ENCODE data around the gene SMPX.

Gene SMPX

GRCh38 chrX:21723084-21723483, 34.8 kb downstream of the SMPX start:
- Histone ChIP-seq H3K9me3 (replicated peaks in 1 of 11) (no peaks in the 10 kb centered on the region), H3K36me3 (no peaks in the 10 kb centered on the region), H4K20me1 (peaks cover 0 to 3% (median 0%) of the 10 kb centered on the region in 11 experiments; a peak in 2 of 22 replicates), H3K4me3 (no peak overlapping the region), H3K4me1 (peaks cover 0 to 9% (median 3%) of the 10 kb centered on the region in 10 experiments; a peak in 7 of 20 replicates), H3K4me2 (no peak overlapping the region), H3K27me3 (no peaks in the 10 kb centered on the region), H3K27ac (no peak overlapping the region), H3K9ac (no peak overlapping the region)
- TF ChIP-seq Cebpa-rat (IDR thresholded peaks at IDR 0.05), result no peak

DNA sequence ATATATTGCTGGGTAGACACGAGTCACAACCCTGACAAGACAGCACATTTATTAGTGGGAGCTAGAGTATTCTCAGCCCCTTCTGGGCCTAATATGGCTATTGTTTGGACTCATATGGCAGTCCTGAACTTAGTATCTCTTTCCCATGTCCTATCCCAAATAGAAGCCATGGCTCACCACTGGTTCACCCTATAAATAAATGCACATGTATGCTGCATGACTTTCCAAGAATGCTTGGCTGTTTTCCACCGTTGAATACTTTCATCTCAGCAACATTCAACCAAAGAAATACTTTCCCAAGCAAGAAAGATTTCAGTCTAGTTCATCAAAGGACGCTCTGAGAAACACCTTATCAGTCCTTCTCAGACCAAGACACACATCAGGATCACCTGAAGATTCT, 36.7 kb downstream of the SMPX start:
- TF ChIP-seq Cebpa-rat (IDR thresholded peaks at IDR 0.05), result no peak
- no peaks in the 10 kb centered on the region for H3K9me3 ChIP-seq (replicated peaks in 1 of 11)
- H3K27me3 ChIP-seq, result no peaks in the 10 kb centered on the region
- no peak overlapping the region for H3K9ac ChIP-seq
- H3K4me3 ChIP-seq, result no peak overlapping the region
- H4K20me1 ChIP-seq, result peaks cover 0 to 3% (median 0%) of the 10 kb centered on the region in 11 experiments; a peak in 1 of 22 replicates
- peaks cover 0 to 8% (median 2%) of the 10 kb centered on the region in 10 experiments; a peak in 7 of 20 replicates for H3K4me1 ChIP-seq
- no peaks in the 10 kb centered on the region for H3K36me3 ChIP-seq
- H3K4me2 ChIP-seq, result no peak overlapping the region
- H3K27ac ChIP-seq, result no peak overlapping the region

- Histone ChIP-seq H3K9me3 (replicated peaks in 1 of 11) (peaks cover under 1 to 4% (median 1%) of the 10 kb centered on the region in 11 experiments; a peak in 15 of 22 replicates), H3K27me3 (no peaks in the 10 kb centered on the region), H3K4me1 (no peaks in the 10 kb centered on the region), H4K20me1 (no peaks in the 10 kb centered on the region), H3K36me3 (no peaks in the 10 kb centered on the region), H3K9ac (no peak overlapping the region), H3K4me2 (no peak overlapping the region), H3K27ac (no peak overlapping the region), H3K4me3 (no peak overlapping the region)
- no peak for TF ChIP-seq Cebpa-rat (IDR thresholded peaks at IDR 0.05)
Measured at GRCh38 chrX:21718575-21718974, 39.3 kb downstream of the SMPX start.

- Histone ChIP-seq H3K4me1 (no peaks in the 10 kb centered on the region), H4K20me1 (no peaks in the 10 kb centered on the region), H3K27ac (no peak overlapping the region), H3K9ac (no peak overlapping the region), H3K4me2 (no peak overlapping the region), H3K4me3 (no peak overlapping the region), H3K36me3 (no peaks in the 10 kb centered on the region), H3K9me3 (replicated peaks in 1 of 11) (peaks cover 7 to 11% (median 9%) of the 10 kb centered on the region in 11 experiments; a peak in 20 of 22 replicates), H3K27me3 (no peaks in the 10 kb centered on the region)
- no peak for TF ChIP-seq Cebpa-rat (IDR thresholded peaks at IDR 0.05)
Measured at GRCh38 chrX:21717802-21718201, 40.1 kb downstream of the SMPX start.

- Histone ChIP-seq H3K4me3 (no peak overlapping the region), H3K27me3 (no peaks in the 10 kb centered on the region), H4K20me1 (no peaks in the 10 kb centered on the region), H3K9ac (no peak overlapping the region), H3K36me3 (no peaks in the 10 kb centered on the region), H3K27ac (no peak overlapping the region), H3K9me3 (replicated peaks in 1 of 11) (peaks cover 7 to 16% (median 12%) of the 10 kb centered on the region in 11 experiments; a peak in 20 of 22 replicates), H3K4me1 (no peaks in the 10 kb centered on the region), H3K4me2 (no peak overlapping the region)
- no peak for TF ChIP-seq Cebpa-rat (IDR thresholded peaks at IDR 0.05)
Measured at GRCh38 chrX:21715825-21716224, 42.1 kb downstream of the SMPX start.

DNA sequence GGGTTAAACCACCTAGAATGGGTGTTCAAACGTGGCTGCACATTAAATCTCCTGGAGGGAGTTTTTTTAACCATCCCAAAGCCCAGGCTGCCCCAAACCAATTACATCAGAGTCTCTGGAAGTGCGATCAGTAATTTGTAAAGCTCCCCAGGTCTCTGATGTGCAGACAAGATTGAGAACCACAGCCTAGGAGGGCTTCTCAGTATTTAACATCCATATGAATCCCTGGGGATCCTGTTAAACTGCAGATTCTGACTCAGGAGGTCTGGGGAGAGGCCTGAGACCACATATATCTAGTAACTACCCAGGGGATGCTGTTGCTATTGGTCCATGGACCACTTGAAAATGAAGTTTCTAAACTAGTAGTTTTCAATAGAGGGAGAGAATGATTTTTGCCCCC, 42.6 kb downstream of the SMPX start:
- Histone ChIP-seq H4K20me1 (no peaks in the 10 kb centered on the region), H3K9ac (no peak overlapping the region), H3K4me1 (no peaks in the 10 kb centered on the region), H3K4me2 (no peak overlapping the region), H3K4me3 (no peak overlapping the region), H3K9me3 (replicated peaks in 1 of 11) (peaks cover 7 to 16% (median 12%) of the 10 kb centered on the region in 11 experiments; a peak in 20 of 22 replicates), H3K27ac (no peak overlapping the region), H3K36me3 (no peaks in the 10 kb centered on the region), H3K27me3 (no peaks in the 10 kb centered on the region)
- no peak for TF ChIP-seq Cebpa-rat (IDR thresholded peaks at IDR 0.05)

DNA sequence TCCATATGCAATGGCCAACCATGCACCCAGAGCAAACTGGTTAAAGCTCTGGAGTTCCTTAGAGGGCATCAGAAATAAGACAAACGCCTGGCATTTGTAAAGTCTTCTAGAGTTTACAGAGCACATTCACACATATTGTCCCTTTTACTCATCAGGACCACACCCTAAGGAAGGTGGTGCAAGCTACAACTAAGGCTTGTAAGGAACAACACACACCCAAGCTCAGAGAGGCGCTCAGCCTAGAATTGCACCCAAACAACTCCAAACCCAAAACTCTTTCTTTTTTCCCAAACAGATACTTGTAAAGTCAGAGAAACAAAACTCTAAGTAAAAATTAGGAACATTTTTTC, 46.1 kb downstream of the SMPX start:
- Histone ChIP-seq H3K9me3 (replicated peaks in 1 of 11) (peaks cover 12 to 27% (median 16%) of the 10 kb centered on the region in 11 experiments; a peak in 21 of 22 replicates), H3K4me1 (no peaks in the 10 kb centered on the region), H4K20me1 (no peaks in the 10 kb centered on the region), H3K27ac (no peak overlapping the region), H3K4me3 (no peak overlapping the region), H3K27me3 (no peaks in the 10 kb centered on the region), H3K9ac (no peak overlapping the region), H3K4me2 (no peak overlapping the region), H3K36me3 (no peaks in the 10 kb centered on the region)
- no peak for TF ChIP-seq Cebpa-rat (IDR thresholded peaks at IDR 0.05)

DNA sequence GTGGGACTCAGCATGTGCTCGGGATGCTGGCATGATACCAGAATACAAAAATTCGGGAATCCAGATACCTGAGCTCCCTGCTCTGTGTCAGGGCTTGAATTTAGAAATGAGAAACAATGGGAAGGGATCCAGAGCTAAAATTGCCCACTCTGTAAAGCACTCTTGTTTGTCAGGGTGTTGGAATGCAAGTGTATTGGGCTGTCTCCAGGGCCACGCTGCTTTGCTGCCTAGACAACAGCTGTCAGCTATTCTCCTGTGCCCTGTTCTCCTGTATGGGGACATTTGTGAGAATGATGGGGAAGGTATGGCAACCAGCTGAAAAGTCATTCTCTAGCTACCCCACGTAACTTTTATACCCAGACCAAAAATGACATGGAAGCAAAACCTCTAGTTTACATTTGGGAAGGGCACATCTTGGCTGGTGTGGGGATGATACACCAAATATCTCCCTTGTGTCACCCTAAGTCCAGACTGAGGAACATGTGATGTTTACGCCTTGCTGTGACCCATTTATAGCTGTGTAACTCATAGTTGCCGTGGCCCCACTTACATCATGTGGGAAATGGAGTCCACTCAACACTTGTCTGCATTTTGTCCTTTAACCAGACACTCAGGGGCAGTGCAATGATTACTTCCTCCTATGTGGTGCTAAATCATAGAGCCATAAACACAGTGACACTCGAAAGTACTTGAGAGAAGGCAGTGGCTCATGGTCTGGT, 46.6 kb downstream of the SMPX start:
- no peaks in the 10 kb centered on the region for H3K4me1 ChIP-seq
- H3K4me2 ChIP-seq, result no peak overlapping the region
- H4K20me1 ChIP-seq, result no peaks in the 10 kb centered on the region
- no peak for TF ChIP-seq Cebpa-rat (IDR thresholded peaks at IDR 0.05)
- no peaks in the 10 kb centered on the region for H3K36me3 ChIP-seq
- peaks cover 12 to 27% (median 16%) of the 10 kb centered on the region in 11 experiments; a peak in 21 of 22 replicates for H3K9me3 ChIP-seq (replicated peaks in 1 of 11)
- H3K27ac ChIP-seq, result no peak overlapping the region
- H3K9ac ChIP-seq, result no peak overlapping the region
- no peaks in the 10 kb centered on the region for H3K27me3 ChIP-seq
- H3K4me3 ChIP-seq, result no peak overlapping the region

- H3K4me2 ChIP-seq, result no peak overlapping the region
- H4K20me1 ChIP-seq, result no peaks in the 10 kb centered on the region
- no peaks in the 10 kb centered on the region for H3K36me3 ChIP-seq
- no peak overlapping the region for H3K4me3 ChIP-seq
- no peak overlapping the region for H3K9ac ChIP-seq
- H3K9me3 ChIP-seq (replicated peaks in 1 of 11), result peaks cover 6 to 20% (median 8%) of the 10 kb centered on the region in 11 experiments; a peak in 18 of 22 replicates
- H3K27me3 ChIP-seq, result no peaks in the 10 kb centered on the region
- no peak for TF ChIP-seq Cebpa-rat (IDR thresholded peaks at IDR 0.05)
- H3K4me1 ChIP-seq, result no peaks in the 10 kb centered on the region
- H3K27ac ChIP-seq, result no peak overlapping the region
Measured at GRCh38 chrX:21708116-21708515, 49.8 kb downstream of the SMPX start.

- Histone ChIP-seq H3K4me3 (no peak overlapping the region), H3K4me2 (no peak overlapping the region), H3K27ac (no peak overlapping the region), H3K4me1 (peaks cover 0 to 8% (median 6%) of the 10 kb centered on the region in 10 experiments; a peak in 9 of 20 replicates), H3K9me3 (replicated peaks in 1 of 11) (peaks cover 0 to 14% (median 5%) of the 10 kb centered on the region in 11 experiments; a peak in 7 of 22 replicates), H3K27me3 (no peaks in the 10 kb centered on the region), H4K20me1 (no peaks in the 10 kb centered on the region), H3K9ac (no peak overlapping the region), H3K36me3 (no peaks in the 10 kb centered on the region)
- TF ChIP-seq Cebpa-rat (IDR thresholded peaks at IDR 0.05), result no peak
Measured at GRCh38 chrX:21705225-21705624, 52.7 kb downstream of the SMPX start.
